ENCODE measurements around the gene DNAJB8.
A peak's percentile ranks its signal among the peaks of the same experiment; 100 is the strongest.

Gene DNAJB8

DNA sequence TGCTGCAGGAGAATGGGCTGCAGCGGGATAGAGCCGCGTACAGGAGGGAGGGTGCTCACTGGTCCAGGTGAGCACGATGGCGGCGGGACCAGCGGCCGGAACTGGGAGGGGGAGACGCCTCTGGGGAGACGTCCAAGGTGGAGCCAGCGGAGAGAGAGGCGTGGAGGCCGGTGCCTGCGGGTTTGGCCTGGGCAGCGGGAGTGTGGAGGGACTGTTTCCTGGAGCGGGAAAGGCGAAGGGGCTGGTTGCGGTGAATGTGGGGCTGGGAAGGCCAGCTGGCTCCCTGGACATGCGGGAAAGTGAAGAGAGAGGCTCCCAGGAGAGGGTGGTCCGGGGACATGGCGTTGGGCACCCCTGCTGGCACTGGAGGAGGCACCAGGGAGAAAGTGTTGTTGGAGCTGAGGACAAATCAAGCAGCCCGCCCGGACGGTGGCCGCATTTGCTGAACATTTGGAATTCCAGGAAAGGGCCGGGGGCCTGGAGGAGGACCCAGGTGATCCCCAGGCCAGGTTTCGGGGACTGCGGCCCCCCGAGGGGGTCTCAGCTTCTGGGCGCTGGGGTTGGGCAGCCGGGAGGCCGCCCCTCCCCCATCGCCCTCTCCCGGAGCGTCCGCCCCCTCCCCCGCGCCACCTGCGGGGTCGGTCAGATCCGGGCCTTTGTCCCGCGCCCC lies 34.3 kb downstream of the DNAJB8 start:
- DNase-seq (ENCODE audit: low read depth): no peak
- TF ChIP-seq, protein P1, sequence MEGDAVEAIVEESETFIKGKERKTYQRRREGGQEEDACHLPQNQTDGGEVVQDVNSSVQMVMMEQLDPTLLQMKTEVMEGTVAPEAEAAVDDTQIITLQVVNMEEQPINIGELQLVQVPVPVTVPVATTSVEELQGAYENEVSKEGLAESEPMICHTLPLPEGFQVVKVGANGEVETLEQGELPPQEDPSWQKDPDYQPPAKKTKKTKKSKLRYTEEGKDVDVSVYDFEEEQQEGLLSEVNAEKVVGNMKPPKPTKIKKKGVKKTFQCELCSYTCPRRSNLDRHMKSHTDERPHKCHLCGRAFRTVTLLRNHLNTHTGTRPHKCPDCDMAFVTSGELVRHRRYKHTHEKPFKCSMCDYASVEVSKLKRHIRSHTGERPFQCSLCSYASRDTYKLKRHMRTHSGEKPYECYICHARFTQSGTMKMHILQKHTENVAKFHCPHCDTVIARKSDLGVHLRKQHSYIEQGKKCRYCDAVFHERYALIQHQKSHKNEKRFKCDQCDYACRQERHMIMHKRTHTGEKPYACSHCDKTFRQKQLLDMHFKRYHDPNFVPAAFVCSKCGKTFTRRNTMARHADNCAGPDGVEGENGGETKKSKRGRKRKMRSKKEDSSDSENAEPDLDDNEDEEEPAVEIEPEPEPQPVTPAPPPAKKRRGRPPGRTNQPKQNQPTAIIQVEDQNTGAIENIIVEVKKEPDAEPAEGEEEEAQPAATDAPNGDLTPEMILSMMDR (conservative IDR thresholded peaks at IDR 0.05; ENCODE audit: low read depth, low read length): no peak
- peak overlapping the region; percentile 43 for H3K4me3 ChIP-seq (ENCODE audit: low read length)

DNA sequence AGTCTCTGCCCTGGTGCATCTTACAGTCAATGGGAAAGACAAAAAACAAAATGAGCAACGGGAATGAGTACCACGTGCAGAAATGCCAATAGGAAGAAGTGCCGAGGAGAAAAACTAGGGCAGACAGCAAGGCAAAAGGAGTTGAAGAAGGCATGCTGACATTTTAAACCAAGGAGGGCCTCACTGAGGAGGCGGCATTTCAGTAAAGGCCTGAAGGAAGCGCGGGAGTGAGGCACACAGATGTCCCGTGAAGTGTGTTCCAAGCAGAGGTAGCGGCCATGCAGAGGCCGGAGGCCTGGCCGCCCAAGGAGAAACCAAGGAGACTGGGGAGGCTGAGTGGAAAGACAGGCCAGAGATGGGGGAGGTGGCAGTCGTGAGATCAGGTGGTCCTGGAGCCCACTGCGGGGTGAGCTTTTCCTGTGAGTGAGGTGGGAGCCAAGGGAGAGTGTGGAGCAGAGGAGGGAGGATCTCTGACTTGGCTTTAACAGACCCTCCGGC lies 34.8 kb downstream of the DNAJB8 start:
- DNase-seq (ENCODE audit: low read depth): no peak
- H3K4me3 ChIP-seq (ENCODE audit: low read length): no peak overlapping the region
- TF ChIP-seq, protein P1 (conservative IDR thresholded peaks at IDR 0.05; ENCODE audit: low read depth, low read length): no peak

DNA sequence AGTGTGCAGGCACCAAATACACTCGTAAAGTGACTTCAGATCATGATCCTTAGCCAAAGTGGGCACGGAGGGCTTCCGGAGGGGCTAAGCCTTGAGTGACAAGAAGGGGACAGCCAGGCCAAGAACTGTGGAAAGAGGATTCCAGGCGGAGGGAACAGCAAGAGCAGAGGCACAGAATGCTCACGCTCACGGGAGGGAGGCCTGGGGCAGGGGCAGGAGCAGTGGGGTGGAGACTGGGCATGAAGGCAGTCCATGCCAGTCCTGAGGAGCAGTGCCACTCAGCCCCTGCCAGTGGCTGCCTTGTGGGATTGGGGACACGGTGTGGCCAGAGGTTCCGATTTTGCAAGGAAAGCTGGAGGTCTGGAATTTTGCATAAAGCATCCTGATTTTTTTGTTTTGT lies 36.0 kb downstream of the DNAJB8 start:
- DNase-seq (ENCODE audit: low read depth): no peak
- TF ChIP-seq, protein P1 (conservative IDR thresholded peaks at IDR 0.05; ENCODE audit: low read depth, low read length): no peak
- H3K4me3 ChIP-seq (ENCODE audit: low read length): no peak overlapping the region

DNA sequence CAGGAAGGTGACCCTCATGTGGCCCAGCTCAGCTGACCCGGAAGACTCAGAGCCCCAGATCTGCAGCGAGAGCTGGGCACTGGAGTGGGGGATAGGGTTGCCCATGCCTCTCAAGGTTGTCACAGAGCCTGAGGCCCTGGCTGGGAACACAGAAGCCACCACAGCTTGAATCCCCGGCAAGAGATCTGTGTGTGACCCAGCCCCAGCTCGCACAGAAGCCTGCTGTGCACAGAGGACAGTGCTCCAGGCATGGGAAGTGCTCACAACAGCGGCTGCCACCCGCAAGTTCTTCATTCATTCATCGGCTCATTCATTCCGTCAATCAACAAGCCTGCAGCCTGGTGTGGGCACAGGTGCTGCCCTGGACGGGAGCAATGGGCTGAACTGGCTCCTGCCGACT lies 36.4 kb downstream of the DNAJB8 start:
- DNase-seq (ENCODE audit: low read depth): no peak
- no peak overlapping the region for H3K4me3 ChIP-seq (ENCODE audit: low read length)
- TF ChIP-seq, protein P1 (conservative IDR thresholded peaks at IDR 0.05; ENCODE audit: low read depth, low read length): no peak

DNA sequence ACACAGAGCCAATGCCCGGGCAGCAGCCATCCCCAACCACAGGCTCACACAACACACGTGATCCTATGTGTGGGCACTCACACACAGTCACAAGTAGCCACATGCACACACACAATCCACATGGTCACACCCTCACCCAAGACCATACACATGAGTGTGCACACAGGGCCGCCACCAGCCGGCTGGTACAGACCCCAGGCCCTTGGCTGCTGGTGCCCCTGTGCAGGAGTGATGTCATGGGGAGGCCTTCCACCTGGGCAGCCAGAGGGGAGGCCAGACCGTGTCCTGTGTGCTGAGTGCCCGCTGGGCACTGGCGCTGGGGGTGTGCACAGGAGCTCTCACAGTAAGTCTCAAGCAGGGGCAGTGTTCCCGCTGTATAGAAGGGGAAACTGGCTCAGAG lies 36.9 kb downstream of the DNAJB8 start:
- no peak overlapping the region for H3K4me3 ChIP-seq (ENCODE audit: low read length)
- TF ChIP-seq, protein P1 (conservative IDR thresholded peaks at IDR 0.05; ENCODE audit: low read depth, low read length): no peak
- no peak for DNase-seq (ENCODE audit: low read depth)

DNA sequence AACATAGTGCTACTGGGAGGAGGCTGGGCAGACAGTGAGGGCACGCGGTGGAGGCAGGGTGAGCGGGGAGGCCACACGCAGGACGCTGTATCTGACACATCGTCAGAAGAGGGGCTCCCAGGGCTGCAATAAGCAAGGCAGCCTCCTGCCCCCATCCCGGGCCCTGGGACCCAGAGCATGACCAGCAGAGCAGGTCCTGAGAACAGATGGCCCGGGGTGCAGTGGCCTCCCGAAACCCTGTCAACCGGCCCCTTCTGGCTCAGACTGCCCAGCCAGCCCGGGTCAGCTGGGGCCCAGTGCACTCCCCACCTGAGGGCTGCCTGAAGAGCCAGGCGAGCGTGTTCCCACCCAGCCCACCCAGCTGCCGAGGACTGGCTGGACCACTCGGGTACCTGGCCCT lies 37.4 kb downstream of the DNAJB8 start:
- DNase-seq (ENCODE audit: low read depth): no peak
- no peak overlapping the region for H3K4me3 ChIP-seq (ENCODE audit: low read length)
- TF ChIP-seq, protein P1 (conservative IDR thresholded peaks at IDR 0.05; ENCODE audit: low read depth, low read length): no peak

Data from retinal pigment epithelial cell (primary cell).